Right lung (tissue), 10 donors: ENCODE data around the gene POLR1E. TPM values are rescaled to one million over a fixed set of nuclear protein-coding genes. Genes with fewer than 3 reads are reported as not detected.

Source experiments
- DNase-seq, 2 donors: peaks; one replicate each; pipeline ENCODE4 v3.0.0-alpha.2; 2013
- long read RNA-seq, 8 donors: transcript quantifications; one replicate each; lab custom pipeline, GENCODE V29; 2026
- polyA plus RNA-seq, 5 donors: library from polyadenylated mRNA; unstranded; fragments of 120-200 nt; gene quantifications; one replicate each; pipeline versions ENCODE4 v1.2.1 to v1.2.3, GENCODE V29; 2013; ENCODE audit warnings: inconsistent platforms in 1 of 5, low replicate concordance in 1 of 5; ENCODE audit not compliant: insufficient read length in 5 of 5, insufficient read depth in 1 of 5

The POLR1E gene
- 10 to 100 TPM; 22.3 to 29.9 (median 29.2) TPM for polyA plus RNA-seq
- long read RNA-seq, donor 1, transcript POLR1E-202 (12 exons, 1,868 nt): major isoform, 6 of 7 reads
- long read RNA-seq, donor 1, partial matches to known transcripts: 0 of 7 reads
- long read RNA-seq, donor 1, other reads (novel, unspliced or antisense): 0 of 7 reads
- long read RNA-seq, donor 2, partial matches to known transcripts: 0 of 4 reads
- long read RNA-seq, donor 2, other reads (novel, unspliced or antisense): 0 of 4 reads
- long read RNA-seq, donor 3, transcript POLR1E-202 (12 exons, 1,868 nt): major isoform, 8 of 9 reads
- long read RNA-seq, donor 3, partial matches to known transcripts: 0 of 9 reads
- long read RNA-seq, donor 3, other reads (novel, unspliced or antisense): 0 of 9 reads
- long read RNA-seq, donor 4, partial matches to known transcripts: 0 of 3 reads
- long read RNA-seq, donor 4, other reads (novel, unspliced or antisense): 0 of 3 reads
- long read RNA-seq, donor 5, transcript POLR1E-202 (12 exons, 1,868 nt): major isoform, 12 of 13 reads
- long read RNA-seq, donor 5, partial matches to known transcripts: 0 of 13 reads
- long read RNA-seq, donor 5, other reads (novel, unspliced or antisense): 0 of 13 reads
- long read RNA-seq, donor 6, transcript POLR1E-202 (12 exons, 1,868 nt): major isoform, 8 of 14 reads
- long read RNA-seq, donor 6, partial matches to known transcripts: 5 of 14 reads
- long read RNA-seq, donor 6, other reads (novel, unspliced or antisense): 0 of 14 reads
- long read RNA-seq, donor 7, partial matches to known transcripts: 0 of 1 reads
- long read RNA-seq, donor 7, other reads (novel, unspliced or antisense): 0 of 1 reads
- long read RNA-seq, donor 8, partial matches to known transcripts: 0 of 3 reads
- long read RNA-seq, donor 8, other reads (novel, unspliced or antisense): 0 of 3 reads

GRCh38 chr9:37485389-37486255 lies at the start of gene POLR1E:
TSS of gene POLR1E (plus strand) at chr9:37485948. CDS start at chr9:37486048, 100 bp downstream.
- peak; percentile 85 to 88 for DNase-seq

- no peak for DNase-seq
Measured at GRCh38 chr9:37436540-37436939, 49.2 kb upstream of the POLR1E start.

GRCh38 chr9:37437010-37437409 lies 48.7 kb upstream of the POLR1E start:
- DNase-seq: no peak

GRCh38 chr9:37437621-37438020 lies 48.1 kb upstream of the POLR1E start:
- no peak for DNase-seq

GRCh38 chr9:37438359-37438758 lies 47.4 kb upstream of the POLR1E start:
- DNase-seq: no peak

GRCh38 chr9:37441776-37442370 lies 43.9 kb upstream of the POLR1E start:
- DNase-seq: no peak

- no peak for DNase-seq
Measured at GRCh38 chr9:37442556-37442955, 43.2 kb upstream of the POLR1E start.

- DNase-seq: no peak
Measured at GRCh38 chr9:37443566-37443965, 42.2 kb upstream of the POLR1E start.

- DNase-seq: no peak
Measured at GRCh38 chr9:37444890-37445289, 40.9 kb upstream of the POLR1E start.

- DNase-seq: no peak
Measured at GRCh38 chr9:37445832-37446231, 39.9 kb upstream of the POLR1E start.

GRCh38 chr9:37446401-37446800 lies 39.3 kb upstream of the POLR1E start:
- DNase-seq: no peak

GRCh38 chr9:37447111-37447510 lies 38.6 kb upstream of the POLR1E start:
- DNase-seq: no peak

- DNase-seq: no peak
Measured at GRCh38 chr9:37449862-37450632, 35.7 kb upstream of the POLR1E start.

GRCh38 chr9:37451628-37452027 lies 34.1 kb upstream of the POLR1E start:
- DNase-seq: no peak

- DNase-seq: no peak
Measured at GRCh38 chr9:37452611-37453010, 33.1 kb upstream of the POLR1E start.

GRCh38 chr9:37453827-37454226 lies 31.9 kb upstream of the POLR1E start:
- DNase-seq: no peak

- DNase-seq: no peak
Measured at GRCh38 chr9:37454238-37454637, 31.5 kb upstream of the POLR1E start.

- no peak for DNase-seq
Measured at GRCh38 chr9:37455884-37456647, 29.7 kb upstream of the POLR1E start.

GRCh38 chr9:37456817-37457216 lies 28.9 kb upstream of the POLR1E start:
- no peak for DNase-seq

- no peak for DNase-seq
Measured at GRCh38 chr9:37464006-37464405, 21.7 kb upstream of the POLR1E start.
